Fibroblast of villous mesenchyme (primary cell): ENCODE results near the gene LMF2. TPM values are rescaled to one million over a fixed set of nuclear protein-coding genes. Genes with fewer than 3 reads are reported as not detected.

Experiments
- DNase-seq: peaks from one replicate; pipeline ENCODE4 v3.0.0-alpha.2; 2010; ENCODE audit warnings: low read depth
- H3K4me3 ChIP-seq: 2 replicates; pipeline ENCODE4 v1.5.1; 2011; ENCODE audit warnings: low read depth, mild to moderate bottlenecking, low read length
- total RNA-seq: library from RNA; depleted of rRNA; stranded (reverse); fragments of >200 nt; gene quantifications from 2 replicates; pipeline ENCODE4 v1.2.3, GENCODE V29; 2012
- TF ChIP-seq, protein P1 (sequence below): IDR thresholded peaks from 2 replicates; pipeline ENCODE4 v1.5.1; 2012; ENCODE audit warnings: low read depth, mild to moderate bottlenecking, low read length; ENCODE audit not compliant: insufficient read depth

Gene LMF2
- total RNA-seq, 1 donor, result 50.1 TPM

DNA sequence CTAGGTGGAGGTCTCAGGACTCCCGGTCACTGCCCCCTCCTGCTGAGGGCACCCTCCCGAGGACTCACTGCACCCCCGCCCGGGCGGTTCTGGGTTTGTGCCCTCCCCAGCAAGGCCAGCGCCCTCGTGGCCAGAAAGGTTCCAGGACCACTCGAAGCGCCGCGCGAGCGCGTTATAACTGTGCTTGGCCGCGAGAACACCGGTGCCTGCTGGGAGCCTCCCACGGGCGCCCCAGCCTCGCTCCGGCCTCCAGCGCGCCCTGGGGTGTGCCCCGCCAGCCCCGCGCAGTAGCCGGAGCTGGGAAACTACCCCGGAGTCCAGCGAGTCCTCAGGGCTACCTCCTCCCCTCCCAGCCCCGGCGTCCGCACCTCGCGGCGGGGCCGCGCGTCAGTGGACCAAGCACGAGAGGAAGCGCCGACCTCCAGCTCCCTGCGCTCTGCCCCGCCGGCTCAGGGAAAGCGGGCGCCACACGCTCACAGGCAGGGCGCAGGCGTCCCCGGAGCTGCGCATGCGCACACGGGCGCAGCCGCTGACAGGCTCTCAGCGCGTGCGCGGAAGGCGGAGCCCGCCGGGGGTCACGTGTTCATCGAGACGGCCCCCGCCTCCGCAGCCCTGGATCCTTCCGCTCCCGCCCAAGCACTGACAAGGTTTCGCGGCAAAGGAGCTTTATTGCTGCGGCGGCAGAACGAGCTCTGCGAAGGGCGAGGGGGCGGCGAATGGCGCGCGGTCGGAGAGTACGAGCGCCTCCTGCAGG, 17.8 kb upstream of the LMF2 start, which contains the start of gene SCO2:
Gene SCO2 (minus strand): TSS at position 495 of the 754 bp plus-strand sequence. CDS start 1,187 bp downstream, outside the sequence.
- DNase-seq, result peak; percentile 97
- peak within 1 kb of the TSS; percentile 71 for H3K4me3 ChIP-seq
- TF ChIP-seq, protein P1, sequence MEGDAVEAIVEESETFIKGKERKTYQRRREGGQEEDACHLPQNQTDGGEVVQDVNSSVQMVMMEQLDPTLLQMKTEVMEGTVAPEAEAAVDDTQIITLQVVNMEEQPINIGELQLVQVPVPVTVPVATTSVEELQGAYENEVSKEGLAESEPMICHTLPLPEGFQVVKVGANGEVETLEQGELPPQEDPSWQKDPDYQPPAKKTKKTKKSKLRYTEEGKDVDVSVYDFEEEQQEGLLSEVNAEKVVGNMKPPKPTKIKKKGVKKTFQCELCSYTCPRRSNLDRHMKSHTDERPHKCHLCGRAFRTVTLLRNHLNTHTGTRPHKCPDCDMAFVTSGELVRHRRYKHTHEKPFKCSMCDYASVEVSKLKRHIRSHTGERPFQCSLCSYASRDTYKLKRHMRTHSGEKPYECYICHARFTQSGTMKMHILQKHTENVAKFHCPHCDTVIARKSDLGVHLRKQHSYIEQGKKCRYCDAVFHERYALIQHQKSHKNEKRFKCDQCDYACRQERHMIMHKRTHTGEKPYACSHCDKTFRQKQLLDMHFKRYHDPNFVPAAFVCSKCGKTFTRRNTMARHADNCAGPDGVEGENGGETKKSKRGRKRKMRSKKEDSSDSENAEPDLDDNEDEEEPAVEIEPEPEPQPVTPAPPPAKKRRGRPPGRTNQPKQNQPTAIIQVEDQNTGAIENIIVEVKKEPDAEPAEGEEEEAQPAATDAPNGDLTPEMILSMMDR, result peak; percentile 54

DNA sequence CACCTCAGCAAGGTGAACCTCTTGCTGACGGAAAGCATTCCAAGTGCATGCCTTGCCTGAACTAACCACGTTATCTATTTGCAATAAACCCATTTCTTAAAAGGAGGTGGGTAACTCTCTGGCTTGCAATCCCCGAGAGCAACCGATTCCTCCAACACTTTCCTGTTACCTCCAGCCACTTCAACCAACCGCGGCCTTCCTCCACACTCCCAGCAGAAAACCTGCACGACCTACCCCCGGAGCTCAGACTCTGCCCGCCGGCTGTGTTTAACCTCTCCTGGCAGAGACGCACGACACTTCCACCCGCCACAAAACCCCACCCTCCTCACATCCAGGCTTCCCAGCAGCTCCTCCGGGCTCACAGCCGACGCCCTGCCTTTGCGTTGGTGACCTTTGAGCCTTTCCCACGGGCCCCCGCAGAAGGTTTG, 17.2 kb upstream of the LMF2 start:
- no peak for DNase-seq
- peak overlapping the region; percentile 71 for H3K4me3 ChIP-seq
- TF ChIP-seq, protein P1, result no peak

DNA sequence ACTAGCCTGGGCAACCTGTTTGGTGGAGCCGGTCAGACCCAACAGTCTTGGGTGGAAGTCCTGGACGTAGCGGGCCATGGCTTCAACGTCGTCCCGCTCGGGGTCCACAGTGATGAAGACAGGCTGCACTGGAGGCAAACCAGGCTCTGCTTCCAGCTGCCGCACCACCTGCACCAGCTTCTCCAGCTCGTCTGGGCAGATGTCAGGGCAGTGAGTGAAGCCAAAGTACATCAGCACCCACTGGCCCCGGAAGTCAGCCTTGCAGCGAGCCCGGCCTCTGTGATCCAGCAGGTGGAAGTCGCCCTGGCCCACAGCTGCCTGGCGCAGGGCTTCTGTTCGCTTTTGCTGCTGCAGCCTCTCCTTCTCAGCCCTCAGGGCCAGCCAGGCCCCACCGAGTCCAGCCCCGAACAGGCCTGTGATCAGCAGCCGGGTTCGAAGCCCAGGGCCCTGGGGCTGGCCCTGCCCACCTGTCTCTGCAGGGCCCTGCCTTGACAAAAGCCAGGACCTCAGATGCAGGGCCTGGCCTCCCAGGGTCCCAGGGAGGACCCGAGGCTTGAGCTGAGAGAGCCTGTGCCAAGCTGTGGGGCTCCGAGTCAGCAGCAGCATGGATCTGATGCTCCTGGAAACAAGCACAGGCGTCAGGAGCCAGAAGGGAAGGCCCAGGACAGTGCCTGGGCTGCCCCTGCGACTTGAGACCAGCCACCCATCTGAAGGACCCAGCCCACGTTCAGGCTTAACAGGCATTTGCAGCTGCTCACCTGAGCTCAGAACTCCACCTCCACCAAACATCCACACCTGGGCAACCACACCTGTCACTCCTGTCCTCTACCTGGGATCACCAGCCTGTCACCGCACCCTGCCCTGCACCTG, 16.5 kb upstream of the LMF2 start:
- peak overlapping the region; percentile 71 for H3K4me3 ChIP-seq

DNA sequence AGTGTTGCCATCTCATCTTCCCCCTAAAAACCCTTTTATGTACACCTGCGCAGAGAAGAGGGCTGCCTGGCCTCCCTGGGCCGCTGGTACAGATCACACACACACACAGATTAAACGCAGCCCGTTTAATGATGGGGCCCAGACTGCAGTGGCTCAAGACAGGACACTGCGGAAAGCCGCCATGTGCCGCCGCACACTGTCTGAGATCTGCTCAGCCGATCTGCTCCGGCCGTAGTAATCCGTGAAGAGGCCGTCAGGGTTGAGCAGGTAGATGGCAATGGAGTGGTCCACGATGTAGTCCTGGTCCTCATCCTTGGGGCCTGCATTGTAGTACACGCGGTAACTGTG, 15.9 kb upstream of the LMF2 start:
- no peak for DNase-seq
- H3K4me3 ChIP-seq, result no peak overlapping the region
- TF ChIP-seq, protein P1, result no peak

More for the DNA sequence above, 16.5 kb upstream of the LMF2 start:
- no peak for DNase-seq
- TF ChIP-seq, protein P1, result no peak

DNA sequence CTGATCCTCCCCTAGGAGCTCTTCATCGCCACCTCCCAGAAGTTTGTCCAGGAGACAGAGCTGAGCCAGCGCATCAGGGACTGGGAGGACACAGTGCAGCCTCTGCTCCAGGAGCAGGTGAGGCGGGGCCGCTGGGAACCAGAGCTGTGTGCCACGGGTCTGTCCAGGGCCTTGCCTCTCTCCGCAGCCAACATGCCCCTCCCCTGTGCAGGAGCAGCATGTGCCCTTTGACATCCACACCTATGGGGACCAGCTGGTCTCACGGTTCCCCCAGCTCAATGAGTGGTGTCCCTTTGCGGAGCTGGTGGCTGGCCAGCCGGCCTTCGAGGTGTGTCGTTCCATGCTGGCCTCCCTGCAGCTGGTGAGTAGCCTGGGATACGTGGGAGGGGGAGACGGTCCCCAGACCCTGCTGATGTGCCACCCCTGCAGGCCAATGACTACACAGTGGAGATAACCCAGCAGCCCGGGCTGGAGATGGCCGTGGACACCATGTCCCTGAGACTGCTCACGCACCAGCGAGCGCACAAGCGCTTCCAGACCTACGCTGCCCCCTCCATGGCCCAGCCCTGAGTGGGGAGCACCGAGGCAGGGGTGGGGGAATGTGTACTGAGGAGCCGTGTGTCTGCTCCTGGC, 15.4 kb upstream of the LMF2 start:
- TF ChIP-seq, protein P1, result no peak
- H3K4me3 ChIP-seq, result no peak overlapping the region
- no peak for DNase-seq

DNA sequence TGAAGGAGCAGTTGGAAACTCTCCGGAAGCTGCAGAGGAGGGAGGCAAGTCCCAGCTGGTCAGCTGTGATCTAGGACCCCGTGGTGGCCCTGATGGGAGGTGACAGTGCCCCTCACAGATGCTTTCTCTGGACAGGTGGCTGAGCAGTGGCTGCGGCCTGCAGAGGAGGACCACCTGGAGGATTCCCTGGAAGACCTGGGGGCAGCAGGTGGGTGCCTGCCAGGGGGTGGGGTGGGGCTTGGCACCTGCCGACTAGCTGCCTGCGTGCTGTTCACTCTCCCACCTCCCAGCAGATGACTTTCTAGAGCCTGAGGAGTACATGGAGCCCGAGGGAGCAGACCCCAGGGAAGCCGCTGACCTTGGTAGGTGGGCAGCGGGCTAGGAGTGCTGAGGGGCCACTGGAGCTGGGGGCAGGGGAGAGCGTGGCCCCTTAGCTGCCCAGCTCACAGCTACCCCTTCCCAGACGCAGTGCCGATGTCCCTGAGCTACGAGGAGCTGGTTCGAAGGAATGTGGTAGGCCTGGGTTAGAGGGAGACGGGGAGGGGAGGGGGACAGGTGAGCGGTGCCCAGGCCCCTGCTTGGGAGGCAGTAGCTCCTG, 14.8 kb upstream of the LMF2 start:
- DNase-seq, result no peak
- TF ChIP-seq, protein P1, result no peak
- H3K4me3 ChIP-seq, result no peak overlapping the region
